B cell (primary cell): ENCODE measurements around the gene ADAR. TPM values are rescaled to one million over a fixed set of nuclear protein-coding genes. Genes with fewer than 3 reads are reported as not detected.
"Not testable (repeated sequence)": the region's sequence is repeated elsewhere in the genome, so short reads cannot be mapped to it uniquely, and the experiment has no call there.

Experiments
- ATAC-seq: fragments of 200-7000 bp; cut with Tn5 transposase; one replicate; pipeline ENCODE4 v1.10.0; 2021; ENCODE audit warnings: low read depth, mild to moderate bottlenecking, moderate number of reproducible peaks, moderate library complexity
- CTCF ChIA-PET: fragments of 350-600 bp; sonication (Branson Sonifier 250); formaldehyde crosslinking; loops from one replicate; lab custom pipeline; 2021; ENCODE audit warnings: antibody characterized with exemption, inconsistent platforms; lab: Charles Lee
- POLR2A ChIA-PET: fragments of 350-600 bp; sonication (Branson Sonifier 250); formaldehyde crosslinking; loops from one replicate; lab custom pipeline; 2021; ENCODE audit warnings: antibody characterized with exemption; lab: Charles Lee
- DNase-seq: peaks from one replicate; pipeline ENCODE4 v3.0.0; 2013
- H2AFZ ChIP-seq: 2 replicates; pipeline ENCODE4 v1.6.1; 2012; ENCODE audit warnings: mild to moderate bottlenecking, low read depth, low read length; ENCODE audit not compliant: insufficient read depth, poor library complexity, severe bottlenecking
- H3K27ac ChIP-seq, 2 donors: 1 replicate in 1 of 2; 2 replicates in 1 of 2; pipeline ENCODE4 v1.5.1; 2012 to 2013; ENCODE audit warnings: low read length in 2 of 2, mild to moderate bottlenecking in 2 of 2, moderate library complexity in 1 of 2
- H3K27me3 ChIP-seq, 4 experiments: fragments of 200-600 bp in 1 of 4; sonication (generic) in 1 of 4; replicated peaks in 1 of 4; 1 replicate in 2 of 4; 2 replicates in 2 of 4; pipeline versions ENCODE4 v1.6.1 to v1.7.0; 2013 to 2016; ENCODE audit warnings: low read length in 3 of 4, mild to moderate bottlenecking in 2 of 4, mixed read lengths in 1 of 4, moderate library complexity in 1 of 4; ENCODE audit not compliant: insufficient read depth in 4 of 4, control insufficient read depth in 3 of 4; ENCODE audit errors: control extremely low read depth in 1 of 4
- H3K36me3 ChIP-seq, 2 experiments: replicated peaks in 1 of 2; 1 replicate in 1 of 2; 2 replicates in 1 of 2; pipeline versions ENCODE4 v1.6.1 to v1.7.1; 2013; ENCODE audit warnings: low read length in 1 of 2; ENCODE audit not compliant: insufficient read depth in 2 of 2, control insufficient read depth in 1 of 2; ENCODE audit errors: control extremely low read depth in 1 of 2, extremely low read depth in 1 of 2
- H3K4me1 ChIP-seq, 2 donors: fragments of 200-600 bp in 1 of 2; sonication (generic) in 1 of 2; 1 replicate in 1 of 2; 2 replicates in 1 of 2; pipeline versions ENCODE4 v1.5.1 to v1.6.1; 2013 to 2017; ENCODE audit warnings: low read length in 2 of 2; ENCODE audit not compliant: control insufficient read depth in 2 of 2, insufficient read depth in 2 of 2
- H3K4me2 ChIP-seq: replicated peaks from 2 replicates; pipeline ENCODE3; 2012; ENCODE audit warnings: mild to moderate bottlenecking, low read depth, low read length; ENCODE audit not compliant: poor library complexity, severe bottlenecking
- H3K4me3 ChIP-seq, 5 experiments: fragments of 200-600 bp in 1 of 5; sonication (generic) in 1 of 5; 1 replicate in 3 of 5; 2 replicates in 2 of 5; pipeline versions ENCODE4 v1.5.1 to v1.7.0; 2011 to 2016; ENCODE audit warnings: low read length in 4 of 5, mild to moderate bottlenecking in 4 of 5, low read depth in 2 of 5, control low read depth in 1 of 5, moderate library complexity in 1 of 5; ENCODE audit not compliant: insufficient read depth in 1 of 5; ENCODE audit errors: control extremely low read depth in 1 of 5, extremely low read depth in 1 of 5
- H3K79me2 ChIP-seq: fragments of 200-600 bp; sonication (generic); one replicate; pipeline ENCODE4 v1.6.0; 2016; ENCODE audit warnings: low read length; ENCODE audit not compliant: control insufficient read depth, insufficient read depth
- H3K9ac ChIP-seq: fragments of 200-600 bp; sonication (generic); 2 replicates; pipeline ENCODE4 v1.6.1; 2017; ENCODE audit warnings: mild to moderate bottlenecking, low read length, moderate library complexity
- H3K9me3 ChIP-seq, 3 donors: one replicate each; pipeline versions ENCODE4 v1.6.1 to v1.7.1; 2013; ENCODE audit warnings: low read length in 2 of 3; ENCODE audit not compliant: control insufficient read depth in 2 of 3, insufficient read depth in 1 of 3; ENCODE audit errors: control extremely low read depth in 1 of 3
- H4K20me1 ChIP-seq: 2 replicates; pipeline ENCODE4 v1.6.0; 2012; ENCODE audit warnings: mild to moderate bottlenecking, low read length; ENCODE audit not compliant: insufficient read depth, control insufficient read depth, poor library complexity, severe bottlenecking
- H3K27ac Mint-ChIP-seq: one replicate; pipeline ENCODE4 v1.8.0; 2021; ENCODE audit warnings: mixed read lengths
- H3K27me3 Mint-ChIP-seq: one replicate; pipeline ENCODE4 v1.8.0; 2021; ENCODE audit warnings: mixed read lengths
- H3K4me1 Mint-ChIP-seq: one replicate; pipeline ENCODE4 v1.8.0; 2021; ENCODE audit warnings: mixed read lengths
- H3K4me3 Mint-ChIP-seq: one replicate; pipeline ENCODE4 v1.8.0; 2021; ENCODE audit warnings: mixed read lengths
- H3K9me3 Mint-ChIP-seq: one replicate; pipeline ENCODE4 v1.8.0; 2022; ENCODE audit warnings: mixed read lengths; ENCODE audit not compliant: insufficient read depth
- CTCF ChIP-seq: fragments of 200-600 bp; IDR thresholded peaks from one replicate; pipeline ENCODE4 v1.8.0; 2022; ENCODE audit warnings: antibody characterized with exemption, mild to moderate bottlenecking
- EZH2 ChIP-seq: IDR thresholded peaks from 2 replicates; pipeline ENCODE4 v1.6.1; 2012; ENCODE audit warnings: borderline replicate concordance, low read depth, mild to moderate bottlenecking, moderate library complexity, low read length; ENCODE audit not compliant: insufficient read depth, poor library complexity, severe bottlenecking
- WGBS: methylation state at CpG from one replicate; pipeline ENCODE4 v1.1.5; 2013; ENCODE audit warnings: missing lambda C conversion rate; ENCODE audit not compliant: insufficient coverage; 5-methylcytosine and 5-hydroxymethylcytosine counted together
- intact Hi-C: fragments of 100-400 bp; cut with micrococcal nuclease; formaldehyde crosslinking; loops from one replicate; pipeline ENCODE4 v1.10.0; 2022
- polyA plus RNA-seq: library from polyadenylated mRNA; depleted of rRNA; stranded (reverse); fragments of >200 nt; gene quantifications from 2 replicates; pipeline ENCODE4 v1.2.3, GENCODE V29; 2012
- total RNA-seq, 2 donors: library from RNA; stranded (reverse); fragments of 120-200 nt in 1 of 2; gene quantifications; 1 replicate in 1 of 2; 2 replicates in 1 of 2; pipeline versions ENCODE4 v1.2.3 to v1.2.4, GENCODE V29; 2013 to 2022

The ADAR gene
- total and polyA plus RNA-seq, 2 donors (not counting 1 experiment from before 2014, with no cell fraction given): 64.9 to 241 TPM

- Mint-ChIP-seq H3K4me3 (no peak overlapping the region), H3K9me3 (no peaks in the 10 kb centered on the region), H3K4me1 (no peaks in the 10 kb centered on the region), H3K27me3 (peaks cover 54% of the 10 kb centered on the region), H3K27ac (no peak overlapping the region)
- ATAC-seq: no peak
- Histone ChIP-seq H3K4me2 (no peak overlapping the region), H3K9ac (no peak overlapping the region), H3K79me2 (no peaks in the 10 kb centered on the region), H3K27me3 (peaks cover 0 to 16% (median 11%) of the 10 kb centered on the region in 4 experiments), H3K9me3 (peaks cover 1 to 5% (median 3%) of the 10 kb centered on the region in 3 donors), H4K20me1 (no peaks in the 10 kb centered on the region), H3K4me3 (no peak overlapping the region), H3K4me1 (no peaks in the 10 kb centered on the region), H3K36me3 (no peaks in the 10 kb centered on the region), H3K27ac (no peak overlapping the region), H2AFZ (no peak overlapping the region)
- ChIA-PET CTCF (interaction anchor here (0.6 kb wide), 1 partner anchor 38 kb away, joined by 3 read pairs; no protein-coding TSS in a partner anchor), POLR2A (no interaction called here)
- no CpG with 5 or more reads among the region's 2 CpGs for WGBS
- TF ChIP-seq CTCF (no peak), EZH2 (no peak)
- DNase-seq: no peak
- intact Hi-C loops: no loop called here
These were observed 49.6 kb upstream of the ADAR start for GRCh38 chr1:154657556-154657955.

- Histone ChIP-seq H2AFZ (no peak overlapping the region), H3K36me3 (no peaks in the 10 kb centered on the region), H3K9ac (no peak overlapping the region), H3K4me1 (no peaks in the 10 kb centered on the region), H3K4me2 (no peak overlapping the region), H3K9me3 (peaks cover 1 to 5% (median 3%) of the 10 kb centered on the region in 3 donors), H3K27me3 (peaks cover 0 to 9% (median 7%) of the 10 kb centered on the region in 4 experiments), H3K79me2 (no peaks in the 10 kb centered on the region), H3K27ac (no peak overlapping the region), H3K4me3 (no peak overlapping the region), H4K20me1 (no peaks in the 10 kb centered on the region)
- Mint-ChIP-seq H3K4me3 (no peak overlapping the region), H3K27ac (no peak overlapping the region), H3K4me1 (no peaks in the 10 kb centered on the region), H3K9me3 (no peaks in the 10 kb centered on the region), H3K27me3 (peaks cover 35% of the 10 kb centered on the region)
- ATAC-seq (no peak), DNase-seq (no peak)
- intact Hi-C loops: no loop called here
- ChIA-PET CTCF (interaction anchor here (0.6 kb wide), 1 partner anchor 512 kb away, joined by 4 read pairs; no protein-coding TSS in a partner anchor), POLR2A (no interaction called here)
- TF ChIP-seq CTCF: no peak
- no peak for TF ChIP-seq EZH2
These were observed 44.9 kb upstream of the ADAR start for GRCh38 chr1:154652893-154653292.

GRCh38 chr1:154644724-154645123 is 36.7 kb upstream of the ADAR start:
- CTCF ChIA-PET, H3K9me3 ChIP-seq, H3K79me2 ChIP-seq, H3K27me3 ChIP-seq, H3K36me3 ChIP-seq, H3K27ac ChIP-seq, H3K27ac Mint-ChIP-seq, H3K4me1 ChIP-seq, DNase-seq, H2AFZ ChIP-seq, H3K27me3 Mint-ChIP-seq, intact Hi-C loops, H3K9ac ChIP-seq, H3K4me3 ChIP-seq, H4K20me1 ChIP-seq, H3K4me2 ChIP-seq, H3K4me1 Mint-ChIP-seq, H3K4me3 Mint-ChIP-seq, ATAC-seq, H3K9me3 Mint-ChIP-seq: not testable (repeated sequence)
- WGBS: no CpG with 5 or more reads among the region's 3 CpGs
- POLR2A ChIA-PET: interaction anchor here (0.7 kb wide), 1 partner anchor 155 kb away, joined by 5 read pairs; no protein-coding TSS in a partner anchor
